Activated CD8-positive, alpha-beta memory T cell treated with anti-CD3 and anti-CD28 coated beads for 48 hours (primary cell): ENCODE results near the gene TAF1C.

Experiments used
- DNase-seq, 3 experiments: peaks; one replicate each; pipeline ENCODE4 v3.0.0-alpha.2; 2020; ENCODE audit warnings: low read depth in 2 of 3, low spot score in 2 of 3

TAF1C gene

GRCh38 chr16:84132527-84133285 lies 54.2 kb downstream of the TAF1C start:
- DNase-seq = no peak

- DNase-seq = no peak
Observed at GRCh38 chr16:84131117-84131516, 55.7 kb downstream of the TAF1C start.
